ENCODE data around the gene SYT14. TPM values are rescaled to one million over a fixed set of nuclear protein-coding genes. Genes with fewer than 3 reads are reported as not detected.

Gene SYT14
- total RNA-seq, 4 donors from 2014 or later: 7.6 to 20.0 (median 15.1) TPM

DNA sequence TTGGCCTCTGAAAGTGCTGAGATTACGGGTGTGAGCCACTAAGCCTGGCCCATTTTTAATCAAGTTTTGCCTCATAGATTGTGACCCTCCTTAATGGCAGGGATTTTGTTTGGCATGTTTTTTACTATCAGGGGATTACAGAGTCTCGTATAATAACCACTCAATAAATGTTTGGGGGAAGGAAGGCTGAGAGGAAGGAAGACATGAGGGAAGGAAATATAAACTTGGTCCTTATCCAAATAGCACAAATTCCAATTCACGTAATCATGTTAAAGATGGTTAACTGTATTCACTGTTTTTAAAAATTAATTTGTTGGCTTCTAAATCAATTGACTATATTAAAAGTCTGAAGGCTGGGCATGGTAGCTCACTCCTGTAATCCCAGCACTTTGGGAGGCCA lies 263.7 kb downstream of the SYT14 start:
- Histone ChIP-seq H3K9me3 (no peaks in the 10 kb centered on the region), H3K27me3 (no peaks in the 10 kb centered on the region), H3K4me1 (no peaks in the 10 kb centered on the region), H3K27ac (no peak overlapping the region), H3K4me3 (replicated peaks in 1 of 3) (no peak overlapping the region), H3K36me3 (no peaks in the 10 kb centered on the region)
- 74 to 85% methylated on average over 3 of the region's 3 CpGs for WGBS, 2 donors
- intact Hi-C loops (cut with DNase I): no loop called here
- TF ChIP-seq, protein P1, sequence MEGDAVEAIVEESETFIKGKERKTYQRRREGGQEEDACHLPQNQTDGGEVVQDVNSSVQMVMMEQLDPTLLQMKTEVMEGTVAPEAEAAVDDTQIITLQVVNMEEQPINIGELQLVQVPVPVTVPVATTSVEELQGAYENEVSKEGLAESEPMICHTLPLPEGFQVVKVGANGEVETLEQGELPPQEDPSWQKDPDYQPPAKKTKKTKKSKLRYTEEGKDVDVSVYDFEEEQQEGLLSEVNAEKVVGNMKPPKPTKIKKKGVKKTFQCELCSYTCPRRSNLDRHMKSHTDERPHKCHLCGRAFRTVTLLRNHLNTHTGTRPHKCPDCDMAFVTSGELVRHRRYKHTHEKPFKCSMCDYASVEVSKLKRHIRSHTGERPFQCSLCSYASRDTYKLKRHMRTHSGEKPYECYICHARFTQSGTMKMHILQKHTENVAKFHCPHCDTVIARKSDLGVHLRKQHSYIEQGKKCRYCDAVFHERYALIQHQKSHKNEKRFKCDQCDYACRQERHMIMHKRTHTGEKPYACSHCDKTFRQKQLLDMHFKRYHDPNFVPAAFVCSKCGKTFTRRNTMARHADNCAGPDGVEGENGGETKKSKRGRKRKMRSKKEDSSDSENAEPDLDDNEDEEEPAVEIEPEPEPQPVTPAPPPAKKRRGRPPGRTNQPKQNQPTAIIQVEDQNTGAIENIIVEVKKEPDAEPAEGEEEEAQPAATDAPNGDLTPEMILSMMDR (IDR thresholded peaks at IDR 0.05): no peak
- TF ChIP-seq POLR2A (IDR thresholded peaks at IDR 0.05): no peak
- no peak for DNase-seq

DNA sequence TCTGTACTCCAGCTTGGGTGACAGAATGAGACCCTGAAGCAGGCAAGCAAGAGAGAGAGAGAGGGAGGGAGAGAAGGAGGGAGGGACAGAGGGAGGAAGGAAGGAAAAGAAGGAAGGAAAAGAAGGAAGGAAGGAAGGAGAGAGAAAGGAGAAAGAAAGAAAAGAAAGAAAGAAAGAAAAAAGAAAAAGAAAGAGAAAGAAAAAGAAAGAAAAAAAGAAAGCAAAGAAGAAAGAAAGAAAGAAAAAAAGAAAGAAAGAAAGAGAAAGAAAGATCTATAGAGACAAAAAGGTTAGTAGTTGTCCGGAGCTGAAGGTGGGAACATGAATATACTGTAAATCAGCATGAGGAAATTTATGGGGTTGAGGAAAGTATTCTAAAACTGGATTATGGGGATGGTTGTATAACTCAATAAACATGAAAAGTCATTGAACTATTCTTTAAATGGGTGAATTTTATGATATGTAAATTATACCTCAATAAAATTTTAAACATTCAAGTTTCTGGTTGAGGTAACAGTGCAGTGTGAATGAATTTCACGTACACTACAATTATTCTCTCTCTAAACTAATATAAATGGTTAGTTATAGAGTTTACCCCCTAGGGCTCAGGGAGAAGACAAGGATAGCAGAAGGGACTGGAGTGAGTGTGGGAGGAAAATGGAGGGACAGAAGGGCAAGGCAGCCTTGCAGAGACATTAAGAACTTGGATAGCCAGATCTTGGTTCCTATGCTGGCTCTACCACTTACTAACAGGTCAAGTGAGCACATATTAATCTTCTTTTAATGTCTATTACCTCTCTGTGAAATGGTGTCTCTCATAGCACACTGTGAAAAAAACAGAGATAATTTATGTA lies 269.8 kb downstream of the SYT14 start:
- Histone ChIP-seq H3K4me3 (replicated peaks in 1 of 3) (no peak overlapping the region), H3K27ac (no peak overlapping the region), H3K36me3 (no peaks in the 10 kb centered on the region), H3K27me3 (no peaks in the 10 kb centered on the region), H3K9me3 (no peaks in the 10 kb centered on the region), H3K4me1 (no peaks in the 10 kb centered on the region)
- intact Hi-C loops (cut with DNase I): no loop called here
- 91 to 93% methylated on average over 2 of the region's 2 CpGs for WGBS, 2 donors
- TF ChIP-seq, protein P1 (IDR thresholded peaks at IDR 0.05): no peak
- TF ChIP-seq POLR2A (IDR thresholded peaks at IDR 0.05): no peak
- DNase-seq: no peak

DNA sequence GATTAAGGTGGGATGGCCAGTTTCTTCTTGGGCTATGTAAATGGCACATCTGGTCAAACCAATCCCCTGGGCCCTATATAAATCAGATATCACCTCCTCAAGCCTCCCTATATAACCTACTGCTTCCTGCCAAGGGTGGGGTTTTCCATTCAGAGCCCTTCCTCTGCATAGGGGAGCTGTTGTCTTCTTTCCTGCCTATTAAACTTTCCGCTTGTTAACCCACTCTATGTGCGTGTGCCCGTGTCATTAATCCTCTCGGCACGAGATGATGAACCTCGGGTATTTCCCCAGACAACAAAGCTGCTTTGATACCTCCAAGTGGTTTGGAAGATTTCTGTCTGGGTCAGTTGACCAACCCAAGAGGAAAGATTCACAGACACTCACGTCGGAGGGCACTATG lies 275.3 kb downstream of the SYT14 start:
- no peak overlapping the region for H3K27ac ChIP-seq
- 65 to 84% methylated on average over 8 of the region's 8 CpGs for WGBS, 2 donors
- TF ChIP-seq, protein P1 (IDR thresholded peaks at IDR 0.05): no peak
- no peak for TF ChIP-seq POLR2A (IDR thresholded peaks at IDR 0.05)
- H3K9me3 ChIP-seq: no peaks in the 10 kb centered on the region
- H3K4me3 ChIP-seq (replicated peaks in 1 of 3): no peak overlapping the region
- DNase-seq: no peak
- intact Hi-C loops (cut with DNase I): no loop called here
- no peaks in the 10 kb centered on the region for H3K36me3 ChIP-seq
- no peaks in the 10 kb centered on the region for H3K27me3 ChIP-seq
- H3K4me1 ChIP-seq: no peaks in the 10 kb centered on the region

DNA sequence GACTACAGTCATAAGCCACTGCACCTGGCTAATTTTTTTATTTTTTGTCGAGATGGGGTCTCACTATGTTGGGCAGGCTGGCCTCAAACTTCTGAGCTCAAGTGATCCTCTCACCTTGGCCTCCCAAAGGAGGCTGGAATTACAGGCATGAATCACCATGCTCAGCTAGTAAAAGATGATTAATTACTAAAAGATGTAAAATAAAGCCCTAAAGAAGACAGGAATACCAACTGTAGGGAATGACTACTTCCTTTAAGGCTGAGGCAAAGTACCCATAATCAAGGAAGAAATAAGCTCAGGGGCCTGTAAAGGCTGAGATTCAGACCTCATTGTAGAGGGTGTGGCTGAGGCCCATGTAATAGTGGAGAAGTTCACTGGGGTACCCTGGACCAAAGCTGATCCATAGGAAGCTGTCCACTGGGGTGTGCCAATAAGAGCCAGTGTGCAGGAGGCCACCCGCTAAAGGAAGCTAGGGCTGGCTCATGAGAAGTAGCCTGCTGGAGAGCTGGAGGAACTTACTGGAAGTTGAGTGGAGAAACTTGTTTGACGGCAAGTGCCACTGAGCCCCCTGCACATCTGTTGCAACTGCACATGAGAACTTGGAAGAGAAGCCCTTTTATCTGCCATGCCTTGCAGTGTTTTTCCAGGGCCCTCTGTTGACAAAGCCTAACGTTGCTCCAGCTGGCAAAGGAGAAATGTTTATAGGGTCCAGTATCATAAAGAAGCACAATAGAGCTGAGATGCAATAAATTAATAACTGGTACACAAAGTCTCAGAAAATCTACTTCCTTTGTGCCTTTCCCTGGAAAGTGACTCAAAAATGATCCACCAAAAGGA lies 276.8 kb downstream of the SYT14 start:
- intact Hi-C loops (cut with DNase I): no loop called here
- no peak overlapping the region for H3K4me3 ChIP-seq (replicated peaks in 1 of 3)
- H3K27me3 ChIP-seq: no peaks in the 10 kb centered on the region
- 55 to 60% methylated on average over 4 of the region's 4 CpGs for WGBS, 2 donors
- no peak overlapping the region for H3K27ac ChIP-seq
- no peaks in the 10 kb centered on the region for H3K36me3 ChIP-seq
- no peak for TF ChIP-seq POLR2A (IDR thresholded peaks at IDR 0.05)
- H3K4me1 ChIP-seq: no peaks in the 10 kb centered on the region
- DNase-seq: no peak
- no peaks in the 10 kb centered on the region for H3K9me3 ChIP-seq

DNA sequence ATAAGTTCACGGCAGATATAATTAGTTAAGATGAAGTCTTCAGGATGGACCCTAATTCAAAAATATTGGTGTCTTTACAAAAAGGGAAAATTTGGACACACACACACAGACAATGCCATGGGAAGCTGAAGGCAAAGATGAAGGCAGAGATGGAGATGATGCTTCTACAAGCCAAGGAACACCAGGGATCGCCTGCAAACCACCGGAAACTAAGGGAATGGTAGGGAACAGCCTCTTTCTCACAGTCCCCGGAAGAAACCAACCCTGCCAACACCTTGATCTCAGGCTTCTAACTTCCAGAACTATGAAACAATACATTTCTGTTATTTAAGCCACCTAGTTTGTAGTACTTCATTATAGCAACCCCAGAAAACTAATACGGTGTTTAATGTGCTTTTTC lies 279.5 kb downstream of the SYT14 start:
- DNase-seq: no peak
- Histone ChIP-seq H3K4me1 (peaks cover 0 to 4% of the 10 kb centered on the region in 2 donors), H3K9me3 (no peaks in the 10 kb centered on the region), H3K4me3 (replicated peaks in 1 of 3) (no peak overlapping the region), H3K36me3 (no peaks in the 10 kb centered on the region), H3K27me3 (no peaks in the 10 kb centered on the region), H3K27ac (no peak overlapping the region)
- intact Hi-C loops (cut with DNase I): no loop called here
- TF ChIP-seq, protein P1 (IDR thresholded peaks at IDR 0.05): no peak
- no peak for TF ChIP-seq POLR2A (IDR thresholded peaks at IDR 0.05)
- WGBS, 2 donors: 93 to 94% methylated on average over 5 of the region's 5 CpGs

All from thyroid gland (tissue), 4 donors.